ENCODE data around the gene SCAF11. TPM values are rescaled to one million over a fixed set of nuclear protein-coding genes. Genes with fewer than 3 reads are reported as not detected.
A peak's percentile ranks its signal among the peaks of the same experiment; 100 is the strongest.

Gene SCAF11
- polyA plus RNA-seq, 1 donor (not counting 4 experiments of a cell fraction or from before 2014, with no cell fraction given) = 54.5 TPM

DNA sequence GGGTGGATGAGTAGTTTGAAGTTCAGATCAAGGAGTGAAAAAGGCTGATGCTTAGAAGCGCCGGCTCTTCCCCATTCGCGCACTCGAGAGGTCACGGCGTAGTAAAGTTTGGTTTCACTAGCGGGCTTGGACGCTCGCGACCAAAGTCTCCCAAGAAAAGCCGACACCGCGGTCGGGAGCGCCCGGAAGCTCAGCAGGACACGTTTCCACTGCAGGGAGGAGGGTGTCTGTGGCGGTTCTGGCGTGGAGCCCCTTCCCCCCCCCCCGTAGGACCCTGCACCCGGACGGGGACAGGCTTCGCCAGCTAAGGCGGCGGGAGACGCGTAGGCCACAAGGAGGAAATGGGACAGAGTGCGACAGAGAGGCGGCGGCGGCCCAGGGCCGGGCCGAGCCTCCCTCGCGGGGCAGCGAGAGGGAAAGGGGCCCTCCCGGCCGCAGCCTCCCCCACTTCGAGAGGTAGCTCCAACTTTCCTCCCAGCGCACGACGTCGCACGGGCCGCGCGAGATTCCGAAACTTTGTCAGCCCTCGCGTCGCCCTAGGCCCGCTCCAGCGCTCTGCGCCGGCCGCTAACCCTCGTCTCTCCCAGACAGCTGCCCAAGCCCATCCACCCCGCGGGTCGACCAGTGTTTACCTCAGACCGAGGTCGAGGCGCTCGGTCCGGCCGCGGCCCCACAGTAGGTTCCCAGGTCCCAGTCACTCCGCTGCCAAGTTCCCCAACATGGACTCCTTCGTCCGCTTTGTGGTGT is 480 bp downstream of the SCAF11 start:
- Histone ChIP-seq H3K79me2 (ENCODE audit: control insufficient read depth, insufficient read depth, low read length) (peaks cover 54% of the 10 kb centered on the region), H3K4me3 (ENCODE audit: control insufficient read depth in 2 of 3, extremely low read depth in 1 of 3, insufficient read depth in 2 of 3, low read depth in 1 of 3, low read length in 3 of 3) (peak overlapping the region; percentile 90 to 97 (median 93)), H3K9me3 (ENCODE audit: control insufficient read depth, low read depth, low read length) (no peaks in the 10 kb centered on the region), H3K9ac (ENCODE audit: control insufficient read depth, extremely low read depth, insufficient read depth, low read length) (peak overlapping the region; percentile 99), H3K27ac (ENCODE audit: control insufficient read depth, insufficient read depth, low read length) (peak overlapping the region; percentile 98), H4K20me1 (ENCODE audit: control insufficient read depth, extremely low read depth, insufficient read depth, low read length) (peaks cover 2% of the 10 kb centered on the region), H3K36me3 (ENCODE audit: control insufficient read depth in 2 of 2, extremely low read depth in 1 of 2, insufficient read depth in 2 of 2, low read length in 2 of 2) (peaks cover 0 to 15% of the 10 kb centered on the region in 2 experiments), H3K9me1 (ENCODE audit: control insufficient read depth, extremely low read depth, insufficient read depth, low read length) (no peaks in the 10 kb centered on the region), H3K27me3 (ENCODE audit: control insufficient read depth, extremely low read depth, insufficient read depth, low read length) (no peaks in the 10 kb centered on the region), H2AFZ (ENCODE audit: control insufficient read depth, low read length) (peak overlapping the region; percentile 88), H3K4me2 (ENCODE audit: control insufficient read depth, extremely low read depth, insufficient read depth, low read depth, low read length) (peak overlapping the region; percentile 80), H3K4me1 (ENCODE audit: control insufficient read depth, extremely low read depth, insufficient read depth, low read length) (peaks cover 22% of the 10 kb centered on the region)
- dilution Hi-C loops (cut with MboI; ENCODE audit: extremely low pct_ligation_motif_present, low sequenced_read_pairs) = no loop called here
- FAIRE-seq = no peak
- DNase-seq (ENCODE audit: low read depth, low spot score) = no peak
- TF ChIP-seq EZH2 (IDR thresholded peaks at IDR 0.05; ENCODE audit: low read length) (no peak), CTCF (optimal IDR thresholded peaks at IDR 0.05 in 1 of 3, IDR thresholded peaks at IDR 0.05 in 1 of 3, conservative IDR thresholded peaks at IDR 0.05 in 1 of 3; ENCODE audit: extremely low read depth in 1 of 3, insufficient read depth in 2 of 3, low read length in 3 of 3) (no peak)

GRCh38 chr12:45989287-45989686 is 1.1 kb downstream of the SCAF11 start:
- Histone ChIP-seq H3K36me3 (ENCODE audit: control insufficient read depth in 2 of 2, extremely low read depth in 1 of 2, insufficient read depth in 2 of 2, low read length in 2 of 2) (peaks cover 0 to 15% of the 10 kb centered on the region in 2 experiments), H3K4me2 (ENCODE audit: control insufficient read depth, extremely low read depth, insufficient read depth, low read depth, low read length) (peak overlapping the region; percentile 80), H3K9ac (ENCODE audit: control insufficient read depth, extremely low read depth, insufficient read depth, low read length) (peak overlapping the region; percentile 99), H2AFZ (ENCODE audit: control insufficient read depth, low read length) (peak overlapping the region; percentile 88), H3K9me3 (ENCODE audit: control insufficient read depth, low read depth, low read length) (no peaks in the 10 kb centered on the region), H3K27me3 (ENCODE audit: control insufficient read depth, extremely low read depth, insufficient read depth, low read length) (no peaks in the 10 kb centered on the region), H3K79me2 (ENCODE audit: control insufficient read depth, insufficient read depth, low read length) (peaks cover 61% of the 10 kb centered on the region), H3K27ac (ENCODE audit: control insufficient read depth, insufficient read depth, low read length) (peak overlapping the region; percentile 98), H3K4me3 (ENCODE audit: control insufficient read depth in 2 of 3, extremely low read depth in 1 of 3, insufficient read depth in 2 of 3, low read depth in 1 of 3, low read length in 3 of 3) (peak overlapping the region; percentile 90 to 97 (median 93)), H3K9me1 (ENCODE audit: control insufficient read depth, extremely low read depth, insufficient read depth, low read length) (no peaks in the 10 kb centered on the region), H3K4me1 (ENCODE audit: control insufficient read depth, extremely low read depth, insufficient read depth, low read length) (peaks cover 22% of the 10 kb centered on the region), H4K20me1 (ENCODE audit: control insufficient read depth, extremely low read depth, insufficient read depth, low read length) (peaks cover 2% of the 10 kb centered on the region)
- dilution Hi-C loops (cut with MboI; ENCODE audit: extremely low pct_ligation_motif_present, low sequenced_read_pairs) = no loop called here
- TF ChIP-seq EZH2 (IDR thresholded peaks at IDR 0.05; ENCODE audit: low read length) (no peak), CTCF (optimal IDR thresholded peaks at IDR 0.05 in 1 of 3, IDR thresholded peaks at IDR 0.05 in 1 of 3, conservative IDR thresholded peaks at IDR 0.05 in 1 of 3; ENCODE audit: extremely low read depth in 1 of 3, insufficient read depth in 2 of 3, low read length in 3 of 3) (no peak)
- no peak for FAIRE-seq
- DNase-seq (ENCODE audit: low read depth, low spot score) = no peak

Data from keratinocyte (primary cell).